ENCODE data around the gene KLKB1.

Gene KLKB1

GRCh38 chr4:186227221-186227620 lies at the start of gene KLKB1:
Gene KLKB1, plus strand, starts transcription at chr4:186227507. Its CDS starts 689 bp downstream, at chr4:186228196.
- no peak for DNase-seq (ENCODE audit: low read depth in 2 of 2)

GRCh38 chr4:186188107-186188506 lies 39.2 kb upstream of the KLKB1 start:
- no peak for DNase-seq (ENCODE audit: low read depth in 2 of 2)

GRCh38 chr4:186189656-186190055 lies 37.7 kb upstream of the KLKB1 start:
- no peak for DNase-seq (ENCODE audit: low read depth in 2 of 2)

- peak; percentile 15 to 24 for DNase-seq (ENCODE audit: low read depth in 2 of 2)
Observed at GRCh38 chr4:186190581-186191199, 36.6 kb upstream of the KLKB1 start.

- DNase-seq (ENCODE audit: low read depth in 2 of 2), result peak; percentile 83 to 85
Observed at GRCh38 chr4:186191200-186192065, 35.9 kb upstream of the KLKB1 start, which contains the start of gene CYP4V2. Gene CYP4V2, plus strand, starts transcription at chr4:186191567. Its CDS starts 257 bp downstream, at chr4:186191824.

GRCh38 chr4:186192066-186192612 lies 35.2 kb upstream of the KLKB1 start:
- DNase-seq (ENCODE audit: low read depth in 2 of 2), result peak in 1 of 2 donors; percentile 7

GRCh38 chr4:186193851-186194250 lies 33.5 kb upstream of the KLKB1 start:
- no peak for DNase-seq (ENCODE audit: low read depth in 2 of 2)

- no peak for DNase-seq (ENCODE audit: low read depth in 2 of 2)
Observed at GRCh38 chr4:186196063-186196462, 31.2 kb upstream of the KLKB1 start.

- no peak for DNase-seq (ENCODE audit: low read depth in 2 of 2)
Observed at GRCh38 chr4:186200516-186200915, 26.8 kb upstream of the KLKB1 start.

- DNase-seq (ENCODE audit: low read depth in 2 of 2), result no peak
Observed at GRCh38 chr4:186201010-186201409, 26.3 kb upstream of the KLKB1 start.

- peak; percentile 10 to 49 for DNase-seq (ENCODE audit: low read depth in 2 of 2)
Observed at GRCh38 chr4:186201535-186202230, 25.6 kb upstream of the KLKB1 start.

- no peak for DNase-seq (ENCODE audit: low read depth in 2 of 2)
Observed at GRCh38 chr4:186202490-186203140, 24.7 kb upstream of the KLKB1 start.

- no peak for DNase-seq (ENCODE audit: low read depth in 2 of 2)
Observed at GRCh38 chr4:186203406-186203805, 23.9 kb upstream of the KLKB1 start.

GRCh38 chr4:186204103-186204559 lies 23.2 kb upstream of the KLKB1 start:
- peak in 1 of 2 donors; percentile 52 for DNase-seq (ENCODE audit: low read depth in 2 of 2)

- DNase-seq (ENCODE audit: low read depth in 2 of 2), result no peak
Observed at GRCh38 chr4:186204686-186205085, 22.6 kb upstream of the KLKB1 start.

GRCh38 chr4:186205156-186205555 lies 22.2 kb upstream of the KLKB1 start:
- DNase-seq (ENCODE audit: low read depth in 2 of 2), result no peak

GRCh38 chr4:186216465-186217024 lies 10.8 kb upstream of the KLKB1 start:
- no peak for DNase-seq (ENCODE audit: low read depth in 2 of 2)

- no peak for DNase-seq (ENCODE audit: low read depth in 2 of 2)
Observed at GRCh38 chr4:186217733-186218293, 9.5 kb upstream of the KLKB1 start.

- no peak for DNase-seq (ENCODE audit: low read depth in 2 of 2)
Observed at GRCh38 chr4:186221624-186222023, 5.7 kb upstream of the KLKB1 start.

- DNase-seq (ENCODE audit: low read depth in 2 of 2), result no peak
Observed at GRCh38 chr4:186225848-186226247, 1.5 kb upstream of the KLKB1 start.

Data from stimulated activated CD8-positive, alpha-beta memory T cell treated with anti-CD3 and anti-CD28 coated beads, Interleukin-15, amount 100 ng/mL, for 48 hours (primary cell).